GM10266 (cell line): ENCODE data around the gene RNF43.

Source experiments
- DNase-seq: peaks from one replicate; pipeline ENCODE4 v3.0.0; 2012; ENCODE audit errors: extremely low spot score
- CTCF ChIP-seq: IDR thresholded peaks from 2 replicates; pipeline ENCODE4 v1.5.1; 2012; ENCODE audit warnings: mild to moderate bottlenecking, low read depth; ENCODE audit not compliant: control insufficient read depth, insufficient read depth; ENCODE audit errors: missing control alignments

RNF43 gene

GRCh38 chr17:58409432-58409831 is 7.9 kb downstream of the RNF43 start:
- no peak for DNase-seq
- TF ChIP-seq CTCF: no peak

DNA sequence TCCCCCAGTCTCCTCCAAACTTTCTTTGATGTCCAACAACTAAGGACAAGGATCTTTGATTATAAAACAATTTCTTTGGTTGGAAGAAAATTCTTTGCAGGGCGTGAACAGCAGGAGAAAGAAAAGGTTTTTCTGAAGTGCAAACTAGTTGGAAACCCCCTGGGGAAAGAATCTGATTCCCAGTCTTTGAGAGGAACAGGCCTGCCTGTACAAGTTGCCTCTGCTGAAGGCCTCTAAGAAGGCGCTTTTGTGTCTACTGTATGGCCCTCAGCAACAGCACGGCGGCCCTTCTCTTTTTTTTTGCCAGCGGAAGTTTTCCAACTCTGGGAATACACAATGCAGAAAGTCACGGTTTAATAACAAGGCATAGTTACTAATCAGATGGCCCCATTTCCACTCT is 14.0 kb downstream of the RNF43 start:
- TF ChIP-seq CTCF: no peak
- no peak for DNase-seq

DNA sequence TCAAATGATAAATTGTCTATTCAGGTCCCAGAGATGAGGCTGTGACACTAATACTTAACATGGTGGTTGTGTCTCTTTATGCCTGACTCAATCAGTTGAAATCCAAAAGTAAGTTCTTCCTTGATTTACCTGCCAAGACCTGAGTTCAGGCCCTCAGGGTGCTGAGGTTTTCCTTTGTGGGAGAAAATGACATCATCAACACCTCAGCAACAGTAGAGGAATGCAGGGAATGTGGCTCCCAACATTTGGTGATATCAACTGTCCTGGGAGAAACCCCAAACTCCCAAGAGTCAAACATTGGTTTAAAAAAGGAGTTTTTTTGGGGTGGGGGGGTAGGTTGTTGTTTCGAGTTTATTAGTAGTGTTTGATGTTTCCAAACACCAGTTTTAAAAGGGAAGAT is 14.7 kb downstream of the RNF43 start:
- no peak for DNase-seq
- TF ChIP-seq CTCF: no peak

DNA sequence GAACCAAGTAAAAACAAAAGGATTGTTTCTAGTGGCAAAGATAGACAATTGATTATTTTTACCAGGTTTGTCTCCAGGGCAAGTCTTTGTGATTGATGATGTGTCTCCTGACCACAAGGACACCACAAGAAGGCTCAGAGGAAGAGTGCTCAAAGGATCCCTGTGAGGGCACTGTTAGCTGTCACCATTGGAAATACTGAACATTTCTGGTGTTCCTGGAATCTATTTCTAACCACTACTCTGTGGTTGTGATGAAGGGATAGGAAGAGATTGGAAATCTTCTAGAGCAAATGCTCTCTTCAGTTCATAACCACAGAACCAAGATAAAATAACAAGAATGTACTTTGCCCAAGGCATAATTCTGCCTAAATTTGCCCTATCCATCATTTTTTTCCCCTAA is 15.3 kb downstream of the RNF43 start:
- TF ChIP-seq CTCF: no peak
- DNase-seq: no peak

- no peak for DNase-seq
- TF ChIP-seq CTCF: no peak
Measured at GRCh38 chr17:58401287-58401686, 16.0 kb downstream of the RNF43 start.

- DNase-seq: no peak
- TF ChIP-seq CTCF: no peak
Measured at GRCh38 chr17:58400826-58401225, 16.5 kb downstream of the RNF43 start.

GRCh38 chr17:58399974-58400373 is 17.4 kb downstream of the RNF43 start:
- no peak for DNase-seq
- TF ChIP-seq CTCF: no peak
